SK-N-MC (cell line): ENCODE measurements around the gene DENND5B.

Source experiments
- DNase-seq: peaks from one replicate; pipeline ENCODE4 v3.0.0-alpha.2; 2011; ENCODE audit warnings: low read depth, low spot score
- H3K27ac ChIP-seq: fragments of 200-600 bp; sonication (generic); 2 replicates; pipeline ENCODE4 v1.5.1; 2016; ENCODE audit warnings: mixed run types
- H3K36me3 ChIP-seq: fragments of 200-600 bp; sonication (generic); 2 replicates; pipeline ENCODE4 v1.6.1; 2017; ENCODE audit warnings: antibody characterized with exemption, low read length, mixed read lengths; ENCODE audit not compliant: insufficient read depth
- H3K4me3 ChIP-seq: fragments of 200-600 bp; sonication (generic); 2 replicates; pipeline ENCODE4 v1.5.1; 2016
- H3K9ac ChIP-seq: fragments of 200-600 bp; sonication (generic); 2 replicates; pipeline ENCODE4 v1.8.0; 2017; ENCODE audit warnings: mixed run types, mixed read lengths; ENCODE audit not compliant: insufficient read length
- H3K9me3 ChIP-seq: fragments of 200-600 bp; sonication (generic); 2 replicates; pipeline ENCODE4 v1.6.1; 2017; ENCODE audit warnings: low read depth, mild to moderate bottlenecking, antibody characterized with exemption, low read length, moderate library complexity, mixed read lengths
- EZH2 ChIP-seq: fragments of 200-600 bp; sonication (generic); IDR thresholded peaks from one replicate; pipeline ENCODE4 v1.6.1; 2017; ENCODE audit warnings: antibody characterized with exemption
- FOXP2 ChIP-seq: optimal IDR thresholded peaks from 2 replicates; pipeline ENCODE3; 2011; ENCODE audit warnings: mild to moderate bottlenecking, moderate library complexity; ENCODE audit not compliant: insufficient read depth; ENCODE audit errors: extremely low read length, control extremely low read depth
- POLR2AphosphoS5 ChIP-seq: IDR thresholded peaks from 2 replicates; pipeline ENCODE4 v1.6.1; 2012; ENCODE audit warnings: mild to moderate bottlenecking, low read depth, low read length, borderline replicate concordance

Gene DENND5B

GRCh38 chr12:31353750-31354708, 236.9 kb downstream of the DENND5B start:
- H3K36me3 ChIP-seq = no peaks in the 10 kb centered on the region
- no peak overlapping the region for H3K4me3 ChIP-seq
- no peak for DNase-seq
- H3K27ac ChIP-seq = no peak overlapping the region
- TF ChIP-seq FOXP2 (no peak), EZH2 (no peak), POLR2AphosphoS5 (no peak)
- H3K9me3 ChIP-seq = no peaks in the 10 kb centered on the region
- H3K9ac ChIP-seq = no peak overlapping the region

- H3K27ac ChIP-seq = no peak overlapping the region
- no peak overlapping the region for H3K9ac ChIP-seq
- H3K4me3 ChIP-seq = no peak overlapping the region
- no peaks in the 10 kb centered on the region for H3K9me3 ChIP-seq
- no peaks in the 10 kb centered on the region for H3K36me3 ChIP-seq
- DNase-seq = no peak
- no peak for TF ChIP-seq POLR2AphosphoS5
- TF ChIP-seq FOXP2 = no peak
- no peak for TF ChIP-seq EZH2
Observed at GRCh38 chr12:31346267-31346666, 244.7 kb downstream of the DENND5B start.

DNA sequence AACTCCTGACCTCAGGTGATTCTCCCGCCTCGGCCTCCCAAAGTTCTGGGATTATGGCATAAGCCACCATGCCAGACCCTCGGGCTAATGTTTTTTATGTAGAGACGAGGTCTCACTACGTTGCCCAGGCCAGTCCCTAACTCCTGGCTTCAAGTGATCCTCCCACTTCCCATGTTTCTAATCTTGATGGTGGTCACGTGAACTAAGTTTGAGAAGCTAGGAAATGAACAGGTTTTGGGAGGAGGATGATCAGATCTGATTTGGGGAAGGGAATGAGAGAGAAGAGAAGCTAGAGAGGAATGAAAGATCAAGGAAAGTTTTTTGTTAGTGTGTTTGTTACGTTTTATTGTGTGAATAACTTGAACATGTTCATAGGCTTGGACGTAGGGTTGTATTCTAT, 247.8 kb downstream of the DENND5B start:
- Histone ChIP-seq H3K9ac (no peak overlapping the region), H3K9me3 (no peaks in the 10 kb centered on the region), H3K36me3 (no peaks in the 10 kb centered on the region), H3K27ac (no peak overlapping the region), H3K4me3 (no peak overlapping the region)
- TF ChIP-seq EZH2 (no peak), FOXP2 (no peak), POLR2AphosphoS5 (no peak)
- DNase-seq = no peak

DNA sequence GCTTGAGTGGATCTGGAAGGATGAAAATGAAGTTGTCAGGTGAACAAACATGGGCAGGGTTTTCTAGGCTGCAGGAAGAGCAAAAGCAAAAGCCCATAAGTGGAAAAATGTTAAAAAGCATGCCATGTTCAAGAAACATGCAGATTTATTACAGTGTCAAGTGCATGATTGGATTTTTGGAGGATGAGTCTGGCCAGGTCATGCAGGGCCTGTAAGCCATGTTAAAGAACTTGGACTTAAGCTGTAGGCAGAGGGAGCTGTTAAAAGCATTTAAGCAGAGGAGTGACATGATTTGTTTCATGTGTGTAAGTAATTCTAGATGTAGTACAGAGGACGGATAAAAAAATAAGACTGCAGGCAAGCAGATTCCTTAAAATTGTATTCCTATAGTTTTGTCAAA, 248.7 kb downstream of the DENND5B start:
- Histone ChIP-seq H3K27ac (no peak overlapping the region), H3K9ac (no peak overlapping the region), H3K9me3 (no peaks in the 10 kb centered on the region), H3K4me3 (no peak overlapping the region), H3K36me3 (no peaks in the 10 kb centered on the region)
- TF ChIP-seq EZH2 (no peak), FOXP2 (no peak), POLR2AphosphoS5 (no peak)
- no peak for DNase-seq

DNA sequence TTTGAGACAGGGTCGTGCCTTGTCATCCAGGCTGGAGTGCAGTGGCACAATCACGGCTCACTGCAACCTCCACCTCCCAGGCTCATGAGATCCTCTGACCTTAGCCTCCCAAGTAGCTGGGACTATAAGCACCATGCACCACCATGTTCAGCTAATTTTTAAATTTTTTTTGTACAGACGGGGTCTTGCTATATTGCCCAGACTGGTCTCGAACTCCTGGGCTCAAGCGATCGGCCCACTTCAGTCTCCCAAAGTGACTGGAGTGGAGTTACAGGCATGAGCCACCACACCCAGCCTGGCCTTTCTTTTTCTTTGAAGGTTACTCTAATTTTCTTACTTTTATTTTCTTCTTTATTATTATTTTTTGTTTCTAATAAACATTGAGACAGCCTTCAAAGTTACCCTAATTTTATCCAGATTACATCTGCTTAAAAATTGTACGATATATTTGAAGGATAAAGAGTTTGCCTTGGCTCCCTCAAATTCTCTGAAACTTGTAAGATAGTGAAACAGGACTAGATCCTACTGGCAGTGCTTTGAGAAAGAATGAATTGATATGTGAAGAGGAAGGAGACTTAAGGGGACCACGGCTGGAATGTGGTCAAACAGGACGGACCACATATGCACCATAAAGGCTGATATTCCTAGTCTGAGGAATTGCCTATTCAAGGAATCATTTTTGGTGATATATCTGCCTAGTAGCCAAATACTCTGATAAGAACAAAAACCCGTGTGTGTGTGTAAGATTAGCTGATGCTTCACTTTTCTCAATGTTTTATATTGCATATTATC, 250.9 kb downstream of the DENND5B start:
- H3K4me3 ChIP-seq = no peak overlapping the region
- no peaks in the 10 kb centered on the region for H3K36me3 ChIP-seq
- no peak for DNase-seq
- no peaks in the 10 kb centered on the region for H3K9me3 ChIP-seq
- TF ChIP-seq EZH2 (no peak), POLR2AphosphoS5 (no peak), FOXP2 (no peak)
- H3K9ac ChIP-seq = no peak overlapping the region
- no peak overlapping the region for H3K27ac ChIP-seq

DNA sequence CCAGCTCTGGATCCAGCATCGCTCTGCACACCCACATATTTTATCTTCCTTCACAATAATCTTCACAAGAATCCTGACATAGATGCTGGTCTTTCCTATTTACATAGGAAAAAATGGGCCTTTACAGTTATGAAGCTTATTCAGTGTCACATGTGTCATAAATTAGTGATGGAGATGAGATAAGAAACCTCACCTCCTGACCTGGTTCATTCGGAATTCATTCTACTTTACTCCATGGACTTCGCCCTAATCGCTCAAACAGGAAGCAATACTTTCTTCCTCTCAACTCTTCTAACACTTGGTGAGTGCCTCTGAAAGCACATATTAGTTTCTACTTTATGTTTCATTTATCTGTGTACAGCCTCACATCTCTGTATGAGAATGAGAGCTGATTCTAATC, 253.0 kb downstream of the DENND5B start:
- Histone ChIP-seq H3K9ac (no peak overlapping the region), H3K4me3 (no peak overlapping the region), H3K27ac (no peak overlapping the region), H3K36me3 (no peaks in the 10 kb centered on the region), H3K9me3 (no peaks in the 10 kb centered on the region)
- no peak for TF ChIP-seq POLR2AphosphoS5
- no peak for TF ChIP-seq FOXP2
- TF ChIP-seq EZH2 = no peak
- no peak for DNase-seq
